Measurements from ENCODE around the gene CCDC12.
"Not testable (repeated sequence)": the region's sequence is repeated elsewhere in the genome, so short reads cannot be mapped to it uniquely, and the experiment has no call there.

Gene CCDC12

DNA sequence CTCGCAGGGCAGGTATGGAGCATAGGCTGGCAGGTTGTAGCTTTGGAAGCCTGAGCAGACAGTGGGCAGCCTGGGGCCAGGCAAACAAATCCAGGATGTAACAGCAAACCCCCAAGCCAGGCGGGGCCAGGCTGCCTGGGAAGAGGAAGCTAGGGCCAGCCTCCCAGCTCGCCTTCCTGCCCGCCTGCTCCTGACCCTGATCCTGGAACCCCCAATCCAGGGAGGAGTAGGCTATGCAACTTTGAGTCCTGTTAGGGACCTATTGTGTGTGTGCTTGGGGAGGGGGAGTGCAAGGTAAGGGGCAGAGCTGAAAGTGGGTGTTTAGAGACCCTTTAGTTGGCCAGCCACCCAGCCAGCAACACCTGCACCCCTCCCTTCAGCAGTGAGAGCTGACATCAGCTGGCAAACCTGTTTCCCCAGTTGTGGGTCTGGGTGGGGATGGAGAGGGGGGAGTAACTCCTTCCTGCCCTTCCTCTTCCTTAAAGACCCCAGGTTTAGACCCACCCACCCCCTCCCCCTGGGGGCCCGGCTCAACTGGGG is 5.5 kb upstream of the CCDC12 start:
- DNase-seq (ENCODE audit: low spot score) (no peak), FAIRE-seq (no peak)

DNA sequence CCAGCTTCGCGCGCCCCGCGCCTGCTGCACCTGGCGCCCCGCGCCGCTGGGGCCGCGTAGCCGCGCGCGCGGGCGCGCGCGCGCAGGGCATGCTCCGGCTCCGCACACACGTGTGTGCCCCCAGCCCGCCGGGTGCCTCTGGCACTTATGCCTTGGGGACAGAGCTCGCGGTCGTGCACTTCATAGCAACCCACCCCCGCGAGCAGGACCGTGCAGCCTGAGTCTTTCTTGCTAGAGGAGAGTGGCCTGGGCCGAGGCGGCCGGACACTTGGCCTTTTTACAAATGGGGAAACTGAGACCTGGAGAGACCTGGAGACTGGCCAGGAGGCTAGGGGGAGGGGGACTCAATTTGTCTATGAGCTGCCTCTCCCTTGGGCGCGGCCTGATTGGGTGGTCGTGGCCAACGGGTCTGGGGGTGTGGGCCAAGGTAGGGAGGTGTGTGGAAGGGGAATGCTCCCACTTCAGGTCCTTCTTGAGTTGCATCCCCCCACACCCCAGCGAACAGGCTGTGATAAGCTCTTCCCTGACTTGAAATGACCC is 3.5 kb upstream of the CCDC12 start:
- DNase-seq (ENCODE audit: low spot score): peak; percentile 42
- no peak for FAIRE-seq

GRCh38 chr3:46978985-46979944 is 2.7 kb upstream of the CCDC12 start, which contains the start of gene NBEAL2:
Gene NBEAL2 (plus strand): TSS chr3:46979666. CDS start chr3:46979862, 196 bp downstream.
- peak; percentile 96 for DNase-seq (ENCODE audit: low spot score)
- no peak for FAIRE-seq

DNA sequence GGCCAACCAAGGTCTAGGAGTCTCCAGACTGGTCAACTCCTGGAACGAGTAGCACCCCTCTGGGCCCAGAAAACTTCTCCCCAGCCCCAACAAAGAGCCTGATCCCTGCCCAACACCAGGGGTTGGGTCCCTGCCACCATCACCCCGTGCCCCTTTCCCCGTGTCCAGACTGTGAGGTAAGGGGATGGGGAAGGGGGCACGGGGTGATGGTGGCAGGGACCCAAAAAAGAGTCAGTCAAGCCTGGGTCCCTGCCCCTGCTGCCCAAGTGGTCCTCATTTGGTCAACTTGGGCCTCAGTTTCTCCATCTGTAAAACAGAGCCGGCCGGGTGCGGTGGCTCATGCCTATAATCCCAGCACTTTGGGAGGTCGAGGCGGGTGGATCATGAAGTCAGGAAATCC is 1.8 kb upstream of the CCDC12 start:
- DNase-seq (ENCODE audit: low spot score) (no peak), FAIRE-seq (no peak)

DNA sequence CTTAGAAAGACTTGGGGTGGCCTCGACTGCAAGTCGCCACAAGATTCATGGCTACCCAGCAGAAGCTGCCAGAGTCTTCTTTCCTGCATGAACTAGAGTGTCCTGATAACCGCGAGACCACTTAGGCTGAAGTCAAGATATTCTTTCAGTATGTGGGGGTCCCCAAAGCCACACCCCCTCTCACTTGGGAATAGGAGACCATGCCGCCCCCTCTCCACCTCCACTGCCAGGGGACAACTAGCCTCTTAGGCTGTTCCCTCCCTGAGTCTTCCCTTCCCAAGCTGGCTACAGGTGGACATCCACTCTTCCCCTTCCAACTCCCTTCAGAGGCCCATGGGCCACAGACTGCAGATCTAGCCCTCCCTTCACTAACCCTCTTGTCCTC is 1.3 kb upstream of the CCDC12 start:
- DNase-seq (ENCODE audit: low spot score): no peak
- no peak for FAIRE-seq

DNA sequence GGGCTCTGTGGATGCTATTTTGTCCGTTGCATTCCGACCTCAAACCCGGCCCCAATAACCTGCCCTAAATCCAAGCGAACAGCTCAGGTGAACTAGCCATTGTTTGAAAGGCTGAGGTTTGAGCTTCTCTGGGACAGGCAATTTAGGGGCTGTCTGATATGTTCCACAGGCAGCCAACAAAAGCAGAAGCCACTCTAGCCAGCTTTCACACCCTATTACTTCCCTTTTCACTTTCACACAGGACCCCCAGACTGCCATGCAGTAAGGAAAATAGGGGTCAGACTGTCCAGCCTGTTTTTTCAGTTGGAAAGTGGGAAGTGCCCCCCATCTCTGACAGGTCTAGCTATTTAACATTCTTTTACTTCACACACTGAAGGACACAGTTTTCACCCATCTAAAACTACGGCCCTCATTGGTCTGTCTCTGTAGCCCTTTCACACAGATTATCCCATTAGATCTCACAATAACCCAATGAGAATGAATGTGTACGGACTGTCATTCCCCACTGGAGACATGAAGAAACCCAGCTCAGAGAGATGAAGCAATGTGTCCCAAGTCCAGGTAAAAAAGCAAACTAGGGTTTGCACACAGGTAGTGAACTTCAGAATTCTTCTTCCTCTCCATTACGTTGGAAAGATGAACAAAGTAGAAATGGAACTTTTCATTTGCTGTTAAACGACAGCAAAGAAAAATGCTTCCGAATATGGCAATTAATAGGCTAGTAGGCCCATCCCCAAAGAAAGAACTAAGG is 1.9 kb downstream of the CCDC12 start:
- FAIRE-seq (no peak), DNase-seq (ENCODE audit: low spot score) (no peak)

DNA sequence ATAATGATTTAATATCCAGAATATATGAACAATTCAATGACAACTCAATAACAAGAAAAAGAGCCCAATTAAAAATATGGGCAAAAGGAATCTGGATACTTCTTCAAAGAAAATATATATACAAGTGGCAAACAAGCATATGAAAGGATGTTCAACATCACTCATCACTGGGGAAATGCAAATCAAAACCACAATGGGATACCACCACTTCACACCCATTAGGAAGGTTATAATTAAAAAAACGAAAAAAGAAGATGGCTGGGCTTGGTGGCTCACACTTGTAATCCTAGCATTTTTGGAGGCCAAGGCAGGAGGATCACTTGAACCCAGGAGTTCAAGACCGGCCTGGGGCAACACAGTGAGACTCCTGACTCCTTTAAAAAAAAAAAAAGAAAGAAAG is 4.1 kb downstream of the CCDC12 start:
- FAIRE-seq: no peak
- no peak for DNase-seq (ENCODE audit: low spot score)

GRCh38 chr3:46971742-46972141 is 4.8 kb downstream of the CCDC12 start:
- FAIRE-seq: no peak

GRCh38 chr3:46971151-46971550 is 5.4 kb downstream of the CCDC12 start:
- peak; percentile 62 for FAIRE-seq
- no peak for DNase-seq (ENCODE audit: low spot score)

More at GRCh38 chr3:46971742-46972141, 4.8 kb downstream of the CCDC12 start:
- no peak for DNase-seq (ENCODE audit: low spot score)

GRCh38 chr3:46970391-46971091 is 6.0 kb downstream of the CCDC12 start:
- FAIRE-seq (no peak), DNase-seq (ENCODE audit: low spot score) (no peak)

- FAIRE-seq (no peak), DNase-seq (ENCODE audit: low spot score) (no peak)
These were observed 7.6 kb downstream of the CCDC12 start for GRCh38 chr3:46968783-46969428.

DNA sequence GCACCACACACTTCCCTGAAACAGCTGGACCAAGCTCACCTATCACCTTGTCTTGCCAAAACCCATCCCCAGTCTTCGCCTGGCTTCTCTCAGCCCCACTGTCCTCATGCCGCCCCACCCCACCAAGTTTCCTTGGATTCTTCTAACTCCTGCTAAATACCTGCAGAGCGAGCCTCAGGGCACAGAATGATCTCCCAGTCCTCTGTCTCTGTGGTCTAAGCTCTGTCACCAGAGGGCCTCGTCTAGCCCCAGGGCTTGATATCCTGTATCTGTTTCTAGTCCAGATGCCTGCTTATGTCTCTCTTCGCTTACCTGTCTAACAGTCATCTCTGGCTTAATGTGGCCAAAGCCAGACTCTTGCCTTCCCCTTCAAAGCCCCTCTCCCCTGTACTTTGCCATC is 9.7 kb downstream of the CCDC12 start:
- DNase-seq (ENCODE audit: low spot score) (no peak), FAIRE-seq (no peak)

DNA sequence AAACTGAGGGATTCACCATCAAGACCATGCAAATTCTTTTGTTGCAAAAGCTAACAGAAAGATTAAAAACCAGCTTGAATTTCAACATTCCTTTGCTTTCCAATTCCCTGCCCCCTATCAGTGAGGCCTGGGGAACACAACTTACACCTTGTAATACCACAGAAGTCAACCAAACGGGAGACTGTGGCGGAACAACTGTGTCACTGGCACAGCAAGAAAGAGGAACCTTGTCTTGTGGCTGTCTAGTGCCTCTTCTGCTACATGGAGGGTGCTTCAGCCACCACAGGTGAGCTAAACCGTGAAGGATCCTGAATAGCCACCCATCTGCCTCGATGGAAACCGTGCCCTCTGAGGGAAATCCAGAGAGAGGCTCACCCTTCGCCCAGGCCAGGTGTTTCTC is 11.4 kb downstream of the CCDC12 start:
- DNase-seq (ENCODE audit: low spot score) (no peak), FAIRE-seq (no peak)

- DNase-seq (ENCODE audit: low spot score); FAIRE-seq: not testable (repeated sequence)
These were observed 12.4 kb downstream of the CCDC12 start for GRCh38 chr3:46964038-46964590.

GRCh38 chr3:46962990-46963389 is 13.6 kb downstream of the CCDC12 start:
- no peak for FAIRE-seq
- DNase-seq (ENCODE audit: low spot score): no peak

- no peak for FAIRE-seq
These were observed 14.1 kb downstream of the CCDC12 start for GRCh38 chr3:46962427-46962826.

GRCh38 chr3:46960835-46961234 is 15.7 kb downstream of the CCDC12 start:
- no peak for FAIRE-seq

More at GRCh38 chr3:46962427-46962826, 14.1 kb downstream of the CCDC12 start:
- DNase-seq (ENCODE audit: low spot score): no peak

GRCh38 chr3:46960081-46960701 is 16.4 kb downstream of the CCDC12 start:
- DNase-seq (ENCODE audit: low spot score): no peak
- no peak for FAIRE-seq

More at GRCh38 chr3:46960835-46961234, 15.7 kb downstream of the CCDC12 start:
- DNase-seq (ENCODE audit: low spot score): no peak

GRCh38 chr3:46959161-46959511 is 17.4 kb downstream of the CCDC12 start:
- FAIRE-seq (no peak), DNase-seq (ENCODE audit: low spot score) (no peak)
